GM12891 (cell line): ENCODE data around the gene DUT.

Experiments
- PAX5 ChIP-seq: IDR thresholded peaks from 2 replicates; pipeline ENCODE4 v1.6.1; 2011; ENCODE audit warnings: low read length, moderate library complexity, mild to moderate bottlenecking; ENCODE audit not compliant: insufficient read depth, severe bottlenecking
- POLR2A ChIP-seq: IDR thresholded peaks from 2 replicates; pipeline ENCODE4 v1.6.1; 2011; ENCODE audit warnings: low read depth, low read length, control low read depth
- POLR2AphosphoS5 ChIP-seq: IDR thresholded peaks from 2 replicates; pipeline ENCODE4 v1.6.1; 2011; ENCODE audit warnings: low read depth, low read length, control low read depth
- SPI1 ChIP-seq: IDR thresholded peaks from 2 replicates; pipeline ENCODE4 v1.6.1; 2011; ENCODE audit warnings: low read depth, low read length, control low read depth
- TAF1 ChIP-seq: IDR thresholded peaks from 2 replicates; pipeline ENCODE4 v1.6.1; 2011; ENCODE audit warnings: low read depth, low read length, control low read depth

DNA sequence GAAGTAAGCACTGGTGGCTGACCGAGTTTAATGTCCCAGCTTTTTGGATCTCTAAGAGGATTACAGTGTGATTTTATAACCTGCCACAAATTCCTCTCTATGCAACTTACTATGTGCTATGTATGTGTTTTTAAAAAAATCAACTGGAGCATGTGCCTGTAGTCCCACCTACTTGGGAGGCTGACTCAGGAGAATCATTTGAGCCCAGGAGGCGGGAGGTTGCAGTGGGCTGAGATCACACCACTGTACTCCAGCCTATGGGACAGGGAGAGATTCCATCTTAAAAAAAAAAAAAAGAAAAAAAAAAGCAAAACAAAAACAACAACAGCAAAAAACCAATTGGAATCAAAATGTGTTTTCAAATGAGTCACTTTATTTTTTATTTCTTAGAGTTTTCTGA is 29.6 kb downstream of the DUT start:
- TF ChIP-seq POLR2AphosphoS5: no peak
- no peak for TF ChIP-seq POLR2A
- no peak for TF ChIP-seq TAF1
- TF ChIP-seq SPI1: no peak
- TF ChIP-seq PAX5: no peak
